Measurements from ENCODE around the gene HSH2D. TPM values are rescaled to one million over a fixed set of nuclear protein-coding genes. Genes with fewer than 3 reads are reported as not detected.
A peak's percentile ranks its signal among the peaks of the same experiment; 100 is the strongest.

The HSH2D gene
- total RNA-seq (2022) (0.23 and 0.35 TPM in 2 replicates), Bru-seq, nascent RNA (percentile 31 among the genes with signal in this experiment), BruChase-seq, experiment 1, labeled RNA remaining after a 2-hour chase (percentile 25 among the genes with signal in this experiment), BruChase-seq, experiment 2, labeled RNA remaining after a 6-hour chase (percentile 26 among the genes with signal in this experiment)
- long read RNA-seq, result 0 reads

- BruUV-seq (replicated peaks), result no TSS peak
- H3K4me1 ChIP-seq, result peaks cover 5% of the 10 kb centered on the region; the same call in 1 of the 2 replicates
- no peak within 1 kb of the TSS for H3K4me3 ChIP-seq (ENCODE audit: low read depth, low read length)
- ChIA-PET CTCF (no interaction called here), POLR2A (interaction anchor here (0.9 kb wide), 1 partner anchor 42 kb away, joined by 14 read pairs; the partner anchor contains the start of gene FAM32A)
- H3K36me3 ChIP-seq (ENCODE audit: control insufficient read depth, insufficient read depth, low read length), result no peaks in the 10 kb centered on the region
- no peaks in the 10 kb centered on the region for H3K9me3 ChIP-seq
- H3K4me3 Mint-ChIP-seq (ENCODE audit: unreplicated experiment), result no peak within 1 kb of the TSS
- intact Hi-C loops (cut with micrococcal nuclease; ENCODE audit: unreplicated experiment), result no loop called here
- H3K4me1 Mint-ChIP-seq (ENCODE audit: low read depth, unreplicated experiment), result peaks cover 14% of the 10 kb centered on the region
- no peaks in the 10 kb centered on the region for H3K27me3 ChIP-seq (replicated peaks; ENCODE audit: control insufficient read depth, insufficient read depth, low read length)
- peak; percentile 41 to 73 for DNase-seq
- H3K27ac Mint-ChIP-seq (ENCODE audit: unreplicated experiment), result peak within 1 kb of the TSS; percentile 28
- H3K9me3 Mint-ChIP-seq (ENCODE audit: unreplicated experiment), result no peaks in the 10 kb centered on the region
- TF ChIP-seq CTCF (IDR thresholded peaks at IDR 0.05; ENCODE audit: insufficient read depth in 1 of 2, low read depth in 1 of 2, low read length in 1 of 2, severe bottlenecking in 1 of 2, unreplicated experiment in 1 of 2), result no peak
- H3K36me3 Mint-ChIP-seq (ENCODE audit: insufficient read depth, unreplicated experiment), result peaks cover 5% of the 10 kb centered on the region
- no peaks in the 10 kb centered on the region for H3K27me3 Mint-ChIP-seq (ENCODE audit: insufficient read depth, unreplicated experiment)
These were observed at the start of gene HSH2D for GRCh38 chr19:16143399-16144215. Gene HSH2D, plus strand, starts transcription at chr19:16143685. Its CDS starts 5,066 bp downstream, at chr19:16148751.

GRCh38 chr19:16094360-16095070 is 49.0 kb upstream of the HSH2D start:
- Mint-ChIP-seq H3K27me3 (ENCODE audit: insufficient read depth, unreplicated experiment) (no peaks in the 10 kb centered on the region), H3K4me1 (ENCODE audit: low read depth, unreplicated experiment) (peaks cover 42% of the 10 kb centered on the region), H3K4me3 (ENCODE audit: unreplicated experiment) (peak overlapping the region; percentile 56), H3K9me3 (ENCODE audit: unreplicated experiment) (no peaks in the 10 kb centered on the region), H3K36me3 (ENCODE audit: insufficient read depth, unreplicated experiment) (peaks cover 100% of the 10 kb centered on the region), H3K27ac (ENCODE audit: unreplicated experiment) (peak overlapping the region; percentile 91)
- BruUV-seq (replicated peaks), result no TSS peak
- CTCF ChIA-PET, result interaction anchor here (0.6 to 1.1 kb wide), 5 partner anchors 9 to 87 kb away, joined by 3 to 7 read pairs (median 4); partner anchors contain the start of gene TPM4
- Histone ChIP-seq H3K4me3 (ENCODE audit: low read depth, low read length) (no peak overlapping the region), H3K4me1 (peaks cover 83% of the 10 kb centered on the region), H3K36me3 (ENCODE audit: control insufficient read depth, insufficient read depth, low read length) (peaks cover 8% of the 10 kb centered on the region), H3K9me3 (0 out of 2 replicates have a peak, but pooled peaks cover 3% of the 10 kb centered on the region), H3K27me3 (replicated peaks; ENCODE audit: control insufficient read depth, insufficient read depth, low read length) (no peaks in the 10 kb centered on the region)
- TF ChIP-seq CTCF (IDR thresholded peaks at IDR 0.05; ENCODE audit: insufficient read depth in 1 of 2, low read depth in 1 of 2, low read length in 1 of 2, severe bottlenecking in 1 of 2, unreplicated experiment in 1 of 2), result no peak
- POLR2A ChIA-PET, result interaction anchor here (0.5 to 1.6 kb wide), 13 partner anchors 8 to 268 kb away, joined by 3 to 7 read pairs (median 4); partner anchors contain the start of genes AP1M1, FAM32A and TPM4
- DNase-seq, result peak; percentile 54 to 70
- intact Hi-C loops (cut with micrococcal nuclease; ENCODE audit: unreplicated experiment), result no loop called here

Data from Caco-2 (cell line).